Type B pancreatic cell (in vitro differentiated cells): ENCODE results near the gene PYURF. TPM values are rescaled to one million over a fixed set of nuclear protein-coding genes. Genes with fewer than 3 reads are reported as not detected.

Source experiments
- DNase-seq: peaks from one replicate; pipeline ENCODE4 v3.0.0; 2021; ENCODE audit warnings: mixed read lengths; ENCODE audit not compliant: unreplicated experiment; ENCODE audit errors: extremely low spot score
- H3K27ac Mint-ChIP-seq: 2 replicates; pipeline ENCODE4 v1.8.0; 2021; ENCODE audit warnings: mild to moderate bottlenecking, mixed read lengths
- H3K27me3 Mint-ChIP-seq: 2 replicates; pipeline ENCODE4 v1.8.0; 2021; ENCODE audit warnings: mixed read lengths
- H3K36me3 Mint-ChIP-seq: 2 replicates; pipeline ENCODE4 v1.8.0; 2021; ENCODE audit warnings: mixed read lengths
- H3K4me1 Mint-ChIP-seq: one replicate; pipeline ENCODE4 v1.8.0; 2021; ENCODE audit warnings: mixed read lengths; ENCODE audit not compliant: unreplicated experiment
- H3K4me3 Mint-ChIP-seq: 2 replicates; pipeline ENCODE4 v1.8.0; 2021; ENCODE audit warnings: mild to moderate bottlenecking, mixed read lengths
- H3K9me3 Mint-ChIP-seq: 2 replicates; pipeline ENCODE4 v1.8.0; 2021; ENCODE audit warnings: mixed read lengths
- total RNA-seq: library from RNA; stranded (reverse); gene quantifications from 2 replicates; pipeline ENCODE4 v1.2.1, GENCODE V29; 2021; ENCODE audit warnings: low replicate concordance
- TF ChIP-seq, protein P1 (sequence below): fragments of 200-600 bp; sonication (generic); conservative IDR thresholded peaks from 2 replicates; pipeline ENCODE4 v1.5.0; 2021; ENCODE audit warnings: antibody characterized with exemption, mild to moderate bottlenecking

PYURF gene
- total RNA-seq, 1 donor from 2014 or later: 58.6 TPM

- no peaks in the 10 kb centered on the region for H3K27me3 Mint-ChIP-seq
- no peaks in the 10 kb centered on the region for H3K36me3 Mint-ChIP-seq
- no peaks in the 10 kb centered on the region for H3K4me1 Mint-ChIP-seq
- no peaks in the 10 kb centered on the region for H3K9me3 Mint-ChIP-seq
- TF ChIP-seq, protein P1, sequence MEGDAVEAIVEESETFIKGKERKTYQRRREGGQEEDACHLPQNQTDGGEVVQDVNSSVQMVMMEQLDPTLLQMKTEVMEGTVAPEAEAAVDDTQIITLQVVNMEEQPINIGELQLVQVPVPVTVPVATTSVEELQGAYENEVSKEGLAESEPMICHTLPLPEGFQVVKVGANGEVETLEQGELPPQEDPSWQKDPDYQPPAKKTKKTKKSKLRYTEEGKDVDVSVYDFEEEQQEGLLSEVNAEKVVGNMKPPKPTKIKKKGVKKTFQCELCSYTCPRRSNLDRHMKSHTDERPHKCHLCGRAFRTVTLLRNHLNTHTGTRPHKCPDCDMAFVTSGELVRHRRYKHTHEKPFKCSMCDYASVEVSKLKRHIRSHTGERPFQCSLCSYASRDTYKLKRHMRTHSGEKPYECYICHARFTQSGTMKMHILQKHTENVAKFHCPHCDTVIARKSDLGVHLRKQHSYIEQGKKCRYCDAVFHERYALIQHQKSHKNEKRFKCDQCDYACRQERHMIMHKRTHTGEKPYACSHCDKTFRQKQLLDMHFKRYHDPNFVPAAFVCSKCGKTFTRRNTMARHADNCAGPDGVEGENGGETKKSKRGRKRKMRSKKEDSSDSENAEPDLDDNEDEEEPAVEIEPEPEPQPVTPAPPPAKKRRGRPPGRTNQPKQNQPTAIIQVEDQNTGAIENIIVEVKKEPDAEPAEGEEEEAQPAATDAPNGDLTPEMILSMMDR: no peak
- H3K27ac Mint-ChIP-seq: no peak overlapping the region
- H3K4me3 Mint-ChIP-seq: no peak overlapping the region
- DNase-seq: no peak
Measured at GRCh38 chr4:88477229-88477860, 46.2 kb downstream of the PYURF start.

Other genes starting within 250 kb of the PYURF start
- 23.2 and 24.8 TPM in 2 replicates for gene PPM1K, start 239.2 kb downstream of the PYURF start, total RNA-seq
- gene HERC6, start 144.9 kb downstream of the PYURF start, total RNA-seq: 13.1 and 30.8 TPM in 2 replicates
- 1.4 and 1.6 TPM in 2 replicates for gene HERC5, start 66.7 kb downstream of the PYURF start, total RNA-seq
- gene HERC3, start 68.7 kb upstream of the PYURF start, total RNA-seq: 13.3 and 14.1 TPM in 2 replicates
- 3.7 and 5.2 TPM in 2 replicates for gene NAP1L5, start 174.1 kb upstream of the PYURF start, total RNA-seq